Measurements from ENCODE around the gene GDF11.
A peak's percentile ranks its signal among the peaks of the same experiment; 100 is the strongest.

The GDF11 gene

GRCh38 chr12:55742719-55743405 lies at the start of gene GDF11:
Gene GDF11 (plus strand): TSS chr12:55743122. CDS start chr12:55743317, 195 bp downstream.
- peak; percentile 84 for DNase-seq
- Mint-ChIP-seq H3K27ac (peak within 1 kb of the TSS; percentile 99), H3K9me3 (no peaks in the 10 kb centered on the region), H3K27me3 (ENCODE audit: low read depth, poor library complexity) (peaks cover 3% of the 10 kb centered on the region), H3K36me3 (ENCODE audit: low read depth) (peaks cover 9% of the 10 kb centered on the region), H3K4me3 (peak within 1 kb of the TSS; percentile 97), H3K4me1 (peaks cover 66% of the 10 kb centered on the region)
- TF ChIP-seq, protein P1, sequence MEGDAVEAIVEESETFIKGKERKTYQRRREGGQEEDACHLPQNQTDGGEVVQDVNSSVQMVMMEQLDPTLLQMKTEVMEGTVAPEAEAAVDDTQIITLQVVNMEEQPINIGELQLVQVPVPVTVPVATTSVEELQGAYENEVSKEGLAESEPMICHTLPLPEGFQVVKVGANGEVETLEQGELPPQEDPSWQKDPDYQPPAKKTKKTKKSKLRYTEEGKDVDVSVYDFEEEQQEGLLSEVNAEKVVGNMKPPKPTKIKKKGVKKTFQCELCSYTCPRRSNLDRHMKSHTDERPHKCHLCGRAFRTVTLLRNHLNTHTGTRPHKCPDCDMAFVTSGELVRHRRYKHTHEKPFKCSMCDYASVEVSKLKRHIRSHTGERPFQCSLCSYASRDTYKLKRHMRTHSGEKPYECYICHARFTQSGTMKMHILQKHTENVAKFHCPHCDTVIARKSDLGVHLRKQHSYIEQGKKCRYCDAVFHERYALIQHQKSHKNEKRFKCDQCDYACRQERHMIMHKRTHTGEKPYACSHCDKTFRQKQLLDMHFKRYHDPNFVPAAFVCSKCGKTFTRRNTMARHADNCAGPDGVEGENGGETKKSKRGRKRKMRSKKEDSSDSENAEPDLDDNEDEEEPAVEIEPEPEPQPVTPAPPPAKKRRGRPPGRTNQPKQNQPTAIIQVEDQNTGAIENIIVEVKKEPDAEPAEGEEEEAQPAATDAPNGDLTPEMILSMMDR (IDR thresholded peaks at IDR 0.05) = no peak

- Mint-ChIP-seq H3K27me3 (ENCODE audit: low read depth, poor library complexity) (no peaks in the 10 kb centered on the region), H3K4me1 (peaks cover 5% of the 10 kb centered on the region), H3K36me3 (ENCODE audit: low read depth) (no peaks in the 10 kb centered on the region), H3K4me3 (no peak overlapping the region), H3K27ac (no peak overlapping the region), H3K9me3 (no peaks in the 10 kb centered on the region)
- TF ChIP-seq, protein P1 (IDR thresholded peaks at IDR 0.05) = no peak
- no peak for DNase-seq
Observed at GRCh38 chr12:55693323-55694187, 49.4 kb upstream of the GDF11 start.

DNA sequence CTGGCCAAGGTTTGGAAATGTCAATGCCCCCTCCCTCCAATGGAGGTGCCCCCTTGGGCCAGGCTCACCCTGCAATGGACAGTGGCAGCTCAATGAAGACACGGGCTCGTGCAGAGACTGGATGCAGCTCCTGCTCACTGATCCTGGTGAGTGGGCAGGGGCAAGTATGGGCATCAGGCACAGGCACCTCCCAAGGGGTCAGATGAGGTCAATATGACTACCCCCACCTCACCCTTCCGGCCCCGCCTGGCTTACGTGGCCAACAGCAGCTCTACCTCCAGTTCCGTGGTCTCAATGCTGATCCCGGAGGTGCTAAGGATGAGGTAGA lies 48.8 kb upstream of the GDF11 start:
- peaks cover 5% of the 10 kb centered on the region for H3K4me1 Mint-ChIP-seq
- H3K4me3 Mint-ChIP-seq = no peak overlapping the region
- no peaks in the 10 kb centered on the region for H3K9me3 Mint-ChIP-seq
- no peak for DNase-seq
- TF ChIP-seq, protein P1 (IDR thresholded peaks at IDR 0.05) = no peak
- no peak overlapping the region for H3K27ac Mint-ChIP-seq
- no peaks in the 10 kb centered on the region for H3K27me3 Mint-ChIP-seq (ENCODE audit: low read depth, poor library complexity)
- no peaks in the 10 kb centered on the region for H3K36me3 Mint-ChIP-seq (ENCODE audit: low read depth)

- H3K9me3 Mint-ChIP-seq = no peaks in the 10 kb centered on the region
- no peaks in the 10 kb centered on the region for H3K27me3 Mint-ChIP-seq (ENCODE audit: low read depth, poor library complexity)
- H3K36me3 Mint-ChIP-seq (ENCODE audit: low read depth) = no peaks in the 10 kb centered on the region
- TF ChIP-seq, protein P1 (IDR thresholded peaks at IDR 0.05) = no peak
- DNase-seq = no peak
- no peak overlapping the region for H3K4me3 Mint-ChIP-seq
- H3K27ac Mint-ChIP-seq = no peak overlapping the region
- peaks cover 5% of the 10 kb centered on the region for H3K4me1 Mint-ChIP-seq
Observed at GRCh38 chr12:55694651-55695050, 48.3 kb upstream of the GDF11 start.

DNA sequence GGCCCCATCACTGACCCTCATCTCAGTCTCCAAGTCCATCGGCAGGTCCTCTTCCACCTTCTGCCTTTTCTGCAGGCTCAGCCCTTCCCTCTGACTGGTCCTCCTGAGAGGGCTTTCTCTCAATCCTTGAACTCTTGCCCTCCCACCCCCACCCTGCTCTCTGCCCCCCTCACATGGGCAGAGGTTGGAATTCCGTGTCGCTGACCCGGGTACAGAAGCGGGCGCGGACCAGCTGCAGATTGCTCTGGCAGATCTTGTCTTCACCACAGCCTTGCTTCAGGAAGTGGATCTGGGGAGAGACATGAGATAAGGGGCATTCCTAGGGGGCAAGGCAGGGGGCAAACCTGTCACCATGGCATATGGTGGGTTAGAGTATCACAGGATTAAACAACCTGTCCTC lies 47.6 kb upstream of the GDF11 start:
- no peaks in the 10 kb centered on the region for H3K27me3 Mint-ChIP-seq (ENCODE audit: low read depth, poor library complexity)
- H3K4me3 Mint-ChIP-seq = no peak overlapping the region
- peaks cover 5% of the 10 kb centered on the region for H3K4me1 Mint-ChIP-seq
- H3K9me3 Mint-ChIP-seq = no peaks in the 10 kb centered on the region
- H3K27ac Mint-ChIP-seq = no peak overlapping the region
- TF ChIP-seq, protein P1 (IDR thresholded peaks at IDR 0.05) = no peak
- no peaks in the 10 kb centered on the region for H3K36me3 Mint-ChIP-seq (ENCODE audit: low read depth)
- DNase-seq = no peak
